ENCODE measurements around the gene C1S. TPM values are rescaled to one million over a fixed set of nuclear protein-coding genes. Genes with fewer than 3 reads are reported as not detected.

The C1S gene
- total RNA-seq, 2 experiments from 2014 or later, result 1.7 TPM

DNA sequence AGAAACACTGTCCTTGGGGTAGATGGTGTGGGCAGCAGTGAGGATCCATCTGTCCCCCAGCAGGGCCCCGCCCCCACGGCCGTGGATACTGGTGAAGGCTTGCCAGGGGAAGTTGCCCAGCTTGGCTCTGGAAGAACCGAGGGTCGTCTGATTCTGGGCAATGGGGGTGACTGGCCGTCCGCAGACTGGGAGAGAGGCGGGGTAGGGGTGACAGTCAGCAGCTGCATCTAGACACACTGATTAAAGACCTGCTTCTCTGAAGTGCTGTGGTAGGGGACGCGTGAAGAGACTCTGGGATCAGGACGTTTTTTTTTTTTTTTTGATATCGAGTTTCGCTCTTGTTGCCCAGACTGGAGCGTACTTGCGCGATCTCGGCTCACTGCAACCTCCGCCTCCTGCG lies 36.5 kb downstream of the C1S start:
- peaks cover 4% of the 10 kb centered on the region for H3K36me3 Mint-ChIP-seq (ENCODE audit: low read depth)
- TF ChIP-seq, protein P1, sequence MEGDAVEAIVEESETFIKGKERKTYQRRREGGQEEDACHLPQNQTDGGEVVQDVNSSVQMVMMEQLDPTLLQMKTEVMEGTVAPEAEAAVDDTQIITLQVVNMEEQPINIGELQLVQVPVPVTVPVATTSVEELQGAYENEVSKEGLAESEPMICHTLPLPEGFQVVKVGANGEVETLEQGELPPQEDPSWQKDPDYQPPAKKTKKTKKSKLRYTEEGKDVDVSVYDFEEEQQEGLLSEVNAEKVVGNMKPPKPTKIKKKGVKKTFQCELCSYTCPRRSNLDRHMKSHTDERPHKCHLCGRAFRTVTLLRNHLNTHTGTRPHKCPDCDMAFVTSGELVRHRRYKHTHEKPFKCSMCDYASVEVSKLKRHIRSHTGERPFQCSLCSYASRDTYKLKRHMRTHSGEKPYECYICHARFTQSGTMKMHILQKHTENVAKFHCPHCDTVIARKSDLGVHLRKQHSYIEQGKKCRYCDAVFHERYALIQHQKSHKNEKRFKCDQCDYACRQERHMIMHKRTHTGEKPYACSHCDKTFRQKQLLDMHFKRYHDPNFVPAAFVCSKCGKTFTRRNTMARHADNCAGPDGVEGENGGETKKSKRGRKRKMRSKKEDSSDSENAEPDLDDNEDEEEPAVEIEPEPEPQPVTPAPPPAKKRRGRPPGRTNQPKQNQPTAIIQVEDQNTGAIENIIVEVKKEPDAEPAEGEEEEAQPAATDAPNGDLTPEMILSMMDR (IDR thresholded peaks at IDR 0.05), result no peak
- ATAC-seq, result no peak
- no peak overlapping the region for H3K4me3 Mint-ChIP-seq
- H3K9me3 Mint-ChIP-seq, result no peaks in the 10 kb centered on the region
- ChIA-PET POLR2A (interaction anchor here (0.9 to 2.1 kb wide), 2 partner anchors 11 to 13 kb away, joined by 3 to 5 read pairs; no protein-coding TSS in a partner anchor), CTCF (interaction anchor here (1.3 to 1.5 kb wide), 3 partner anchors 9 to 79 kb away, joined by 3 to 4 read pairs (median 3); partner anchors contain the start of gene LPCAT3)
- peaks cover 4% of the 10 kb centered on the region for H3K4me1 Mint-ChIP-seq (ENCODE audit: low read depth)
- H3K27me3 Mint-ChIP-seq, result no peaks in the 10 kb centered on the region
- H3K27ac Mint-ChIP-seq, result no peak overlapping the region
- DNase-seq, result no peak
- intact Hi-C loops (cut with micrococcal nuclease), result no loop called here

DNA sequence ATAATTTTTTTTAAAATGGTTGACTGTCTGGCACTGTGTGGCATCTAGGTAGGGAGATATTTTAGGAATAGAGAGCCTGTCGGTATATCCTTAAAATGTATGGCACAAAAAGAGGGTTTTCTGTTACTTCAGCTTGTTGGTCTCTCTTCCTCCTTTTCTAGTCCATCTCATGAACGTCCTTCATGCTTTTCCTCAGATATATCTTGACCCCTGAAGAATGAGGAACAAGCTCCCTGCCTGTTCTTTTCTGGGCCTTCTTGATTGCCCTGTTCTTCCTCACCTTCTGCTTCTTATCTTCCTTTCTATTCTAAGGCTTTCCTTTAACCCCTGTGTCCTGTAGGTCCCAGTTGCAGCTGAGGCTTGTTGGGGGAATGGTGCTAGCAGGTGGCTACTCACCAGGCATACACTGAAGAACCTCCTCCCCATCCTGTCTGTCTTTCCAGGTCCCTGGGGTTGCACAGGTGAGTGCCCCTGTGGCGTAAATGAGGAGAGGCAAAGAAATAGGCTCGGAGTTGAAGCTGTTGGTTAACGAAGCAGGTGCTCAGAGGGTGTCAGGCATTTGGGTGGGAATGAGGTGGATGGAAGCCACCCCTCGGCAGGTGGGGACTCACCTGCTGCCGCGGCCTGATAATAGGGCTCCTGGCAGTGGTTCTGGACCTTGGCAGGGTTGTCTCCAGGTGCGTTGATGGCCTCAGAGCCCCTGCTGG lies 38.9 kb downstream of the C1S start:
- TF ChIP-seq, protein P1 (IDR thresholded peaks at IDR 0.05), result no peak
- H3K9me3 Mint-ChIP-seq, result no peaks in the 10 kb centered on the region
- no peaks in the 10 kb centered on the region for H3K27me3 Mint-ChIP-seq
- no peak for ATAC-seq
- intact Hi-C loops (cut with micrococcal nuclease), result no loop called here
- no peak overlapping the region for H3K27ac Mint-ChIP-seq
- no peak for DNase-seq
- peaks cover 7% of the 10 kb centered on the region for H3K36me3 Mint-ChIP-seq (ENCODE audit: low read depth)
- no peak overlapping the region for H3K4me3 Mint-ChIP-seq
- peaks cover 3% of the 10 kb centered on the region for H3K4me1 Mint-ChIP-seq (ENCODE audit: low read depth)
- POLR2A ChIA-PET, result interaction anchor here (0.8 to 1.1 kb wide), 2 partner anchors 9 to 156 kb away, joined by 3 read pairs; partner anchors contain the start of genes C12orf57 and RNU7-1
- CTCF ChIA-PET, result interaction anchor here (1.2 to 1.6 kb wide), 2 partner anchors 9 to 12 kb away, joined by 7 to 8 read pairs; partner anchors contain the start of gene C1RL

DNA sequence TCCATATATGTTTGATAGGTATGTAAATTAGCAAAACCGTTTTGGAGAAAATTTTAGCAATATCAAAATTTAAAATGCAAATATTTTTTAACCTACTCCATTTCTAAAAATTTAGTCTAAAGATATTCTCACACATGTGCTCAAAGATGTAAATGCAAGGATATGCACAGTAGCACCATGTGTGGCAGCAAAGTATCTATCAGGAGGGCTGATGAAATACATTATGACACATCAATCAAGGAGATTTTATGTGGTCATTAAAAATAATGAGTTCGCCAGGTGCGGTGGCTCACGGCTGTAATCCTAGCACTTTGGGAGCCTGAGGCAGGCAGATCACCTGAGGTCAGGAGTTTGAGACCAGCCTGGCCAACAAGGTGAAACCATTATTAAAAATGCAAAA lies 39.7 kb downstream of the C1S start:
- peaks cover 11% of the 10 kb centered on the region for H3K36me3 Mint-ChIP-seq (ENCODE audit: low read depth)
- no peak overlapping the region for H3K27ac Mint-ChIP-seq
- no peak overlapping the region for H3K4me3 Mint-ChIP-seq
- H3K9me3 Mint-ChIP-seq, result no peaks in the 10 kb centered on the region
- no peaks in the 10 kb centered on the region for H3K27me3 Mint-ChIP-seq
- TF ChIP-seq, protein P1 (IDR thresholded peaks at IDR 0.05), result no peak
- ATAC-seq (no peak), DNase-seq (no peak)
- ChIA-PET CTCF (interaction anchor here (1.6 to 3.3 kb wide), 2 partner anchors 9 to 12 kb away, joined by 7 to 21 read pairs; partner anchors contain the start of gene C1RL), POLR2A (no interaction called here)
- H3K4me1 Mint-ChIP-seq (ENCODE audit: low read depth), result peaks cover 6% of the 10 kb centered on the region
- intact Hi-C loops (cut with micrococcal nuclease), result loop anchor here (10.0 kb wide), 1 partner anchor 155 kb away; the partner anchor contains the start of genes C12orf57 and RNU7-1

DNA sequence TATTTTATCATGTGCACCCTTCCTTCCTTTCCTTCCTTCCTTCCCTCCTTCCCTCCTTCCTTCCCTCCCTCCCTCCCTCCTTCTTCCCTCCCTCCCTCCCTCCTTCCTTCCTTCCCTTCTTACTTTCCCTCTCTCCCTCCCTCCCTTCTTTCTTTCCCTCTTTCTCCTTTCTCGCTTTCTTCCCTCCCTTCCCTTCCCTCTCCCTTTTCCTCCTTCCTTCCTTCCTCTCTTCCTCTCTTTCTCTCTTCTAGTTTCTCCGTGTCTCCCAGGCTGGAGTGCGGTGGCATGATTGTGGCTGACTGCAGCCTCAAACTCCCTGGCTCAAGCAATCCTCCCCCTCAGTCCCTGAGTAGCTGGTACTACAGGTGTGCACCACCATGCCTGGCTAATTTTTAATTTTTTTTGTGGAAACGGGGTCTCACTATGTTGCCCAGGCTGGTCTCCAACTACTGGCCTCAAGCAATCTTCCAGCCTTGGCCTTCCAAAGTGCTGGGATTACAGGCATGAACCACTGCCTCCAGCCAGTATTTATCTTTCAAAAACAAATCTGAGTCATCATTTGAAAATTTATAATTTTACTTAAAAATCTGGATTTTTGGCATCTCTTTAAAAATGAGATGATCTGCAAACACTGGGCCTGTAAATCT lies 40.7 kb downstream of the C1S start:
- CTCF ChIA-PET, result interaction anchor here (3.3 kb wide), 1 partner anchor 11 kb away, joined by 21 read pairs; no protein-coding TSS in a partner anchor
- no peak for DNase-seq
- Mint-ChIP-seq H3K27ac (no peak overlapping the region), H3K36me3 (ENCODE audit: low read depth) (peaks cover 20% of the 10 kb centered on the region), H3K27me3 (no peaks in the 10 kb centered on the region), H3K4me3 (no peak overlapping the region), H3K4me1 (ENCODE audit: low read depth) (peaks cover 12% of the 10 kb centered on the region), H3K9me3 (peaks cover 8% of the 10 kb centered on the region)
- TF ChIP-seq, protein P1 (IDR thresholded peaks at IDR 0.05), result no peak
- POLR2A ChIA-PET, result interaction anchor here (1.2 to 2.2 kb wide), 2 partner anchors 33 to 157 kb away, joined by 3 to 7 read pairs; partner anchors contain the start of genes C12orf57 and RNU7-1
- no peak for ATAC-seq
- intact Hi-C loops (cut with micrococcal nuclease), result loop anchor here (10.0 kb wide), 1 partner anchor 156 kb away; the partner anchor contains the start of genes C12orf57 and RNU7-1
